A204.1 (cell line): ENCODE results near the gene KIF16B.
"Not testable (repeated sequence)": the region's sequence is repeated elsewhere in the genome, so short reads cannot be mapped to it uniquely, and the experiment has no call there.

ENCODE experiments used
- FAIRE-seq: peaks from 2 replicates; lab custom pipeline; 2012; peaks lifted over from hg19 to GRCh38; lab: Jason Lieb, UNC

KIF16B gene

GRCh38 chr20:16284385-16285100 lies 288.7 kb downstream of the KIF16B start:
- FAIRE-seq, result no peak

GRCh38 chr20:16283978-16284377 lies 289.3 kb downstream of the KIF16B start:
- no peak for FAIRE-seq

GRCh38 chr20:16283307-16283706 lies 289.9 kb downstream of the KIF16B start:
- no peak for FAIRE-seq

GRCh38 chr20:16280219-16280618 lies 293.0 kb downstream of the KIF16B start:
- FAIRE-seq, result no peak

- FAIRE-seq, result no peak
Measured at GRCh38 chr20:16279320-16279719, 293.9 kb downstream of the KIF16B start.

- no peak for FAIRE-seq
Measured at GRCh38 chr20:16273812-16274555, 299.3 kb downstream of the KIF16B start.

DNA sequence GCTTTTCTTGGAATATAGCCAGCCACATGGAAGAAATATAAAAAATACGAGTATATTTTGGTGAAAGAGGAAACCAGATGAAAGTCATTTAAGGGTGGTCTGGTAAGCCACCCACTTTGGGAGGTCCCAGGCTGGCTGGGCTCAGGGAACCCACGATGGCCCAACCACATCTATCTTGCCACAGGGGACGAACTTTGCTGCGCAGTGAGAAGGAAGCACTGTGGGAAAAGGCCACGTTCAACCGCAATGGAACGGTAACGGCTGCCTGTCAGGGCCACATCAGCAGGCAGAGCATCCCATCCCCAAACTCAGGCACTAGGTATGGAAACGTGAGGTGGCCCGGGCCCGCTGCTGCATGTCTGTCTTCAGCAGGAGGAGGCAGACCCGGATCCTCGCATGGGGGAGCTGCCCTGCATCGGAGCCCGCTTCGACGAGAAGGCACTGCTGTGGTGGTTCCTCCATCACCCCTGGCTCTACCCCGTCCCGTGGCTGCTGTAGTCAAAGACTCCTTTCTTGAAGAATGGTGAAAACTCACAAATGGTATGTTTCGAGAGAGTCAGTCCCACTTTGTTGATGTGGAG lies 300.4 kb downstream of the KIF16B start:
- FAIRE-seq, result no peak

DNA sequence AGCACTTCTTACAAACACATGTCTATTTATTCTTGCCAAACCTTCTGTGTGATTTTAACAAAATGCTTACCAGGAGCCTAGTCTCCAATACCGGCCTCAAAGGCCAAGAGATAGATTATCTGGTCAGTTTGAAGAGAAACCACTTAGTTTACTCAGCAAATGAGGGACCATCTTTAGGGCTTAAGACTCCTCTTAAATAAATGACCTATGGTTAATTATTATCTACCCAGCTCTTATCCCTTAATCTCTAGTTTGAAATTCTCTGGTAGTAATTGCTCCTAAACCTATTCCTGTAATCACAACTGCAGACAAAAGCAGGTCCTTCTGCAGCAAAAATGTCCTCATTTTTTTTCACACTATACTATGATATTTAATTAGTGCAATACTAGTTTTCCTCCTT lies 301.8 kb downstream of the KIF16B start:
- no peak for FAIRE-seq

- no peak for FAIRE-seq
Measured at GRCh38 chr20:16270989-16271388, 302.3 kb downstream of the KIF16B start.

GRCh38 chr20:16270314-16270931 lies 302.8 kb downstream of the KIF16B start:
- FAIRE-seq, result no peak

DNA sequence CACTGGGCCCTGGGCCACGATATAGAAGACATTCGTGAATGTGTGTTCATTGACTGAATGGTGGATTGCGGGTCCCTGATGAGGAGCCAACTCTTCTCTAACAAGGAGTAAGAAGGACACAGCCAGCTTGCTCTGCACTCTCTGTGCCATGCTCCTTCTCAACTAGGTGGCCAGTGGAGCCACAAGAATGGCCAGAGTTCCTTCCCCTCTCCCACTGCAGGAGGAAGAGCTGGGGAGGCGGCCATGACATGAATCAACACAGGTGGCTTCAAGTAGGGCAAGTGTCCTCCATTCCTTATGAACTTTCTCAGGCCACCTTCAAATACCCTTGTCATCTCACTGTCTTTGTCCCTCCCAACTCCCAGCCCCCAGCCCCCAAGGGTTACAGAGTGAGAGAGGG lies 305.7 kb downstream of the KIF16B start:
- no peak for FAIRE-seq

DNA sequence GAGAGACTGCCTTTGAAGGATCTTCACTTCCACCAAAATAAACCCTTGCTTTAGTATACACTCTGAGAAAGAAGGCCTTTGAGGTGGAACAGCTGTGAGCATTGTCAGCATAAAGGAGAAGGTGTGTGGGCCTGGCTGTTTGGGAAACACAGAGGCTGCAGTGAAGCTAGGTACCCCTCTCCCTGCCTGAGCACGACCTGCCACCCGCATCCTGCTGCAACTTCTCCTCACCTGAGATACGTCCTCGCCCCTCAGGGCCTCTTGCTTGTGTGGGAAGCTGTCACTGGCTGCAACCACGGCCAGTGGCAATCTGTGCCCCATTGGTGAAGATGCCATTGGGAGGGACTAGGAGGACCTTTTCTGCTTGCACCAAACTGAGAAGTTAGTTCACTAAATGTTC lies 307.9 kb downstream of the KIF16B start:
- FAIRE-seq, result no peak

GRCh38 chr20:16263582-16263981 lies 309.7 kb downstream of the KIF16B start:
- no peak for FAIRE-seq

GRCh38 chr20:16262594-16262993 lies 310.7 kb downstream of the KIF16B start:
- FAIRE-seq, result no peak

- FAIRE-seq, result no peak
Measured at GRCh38 chr20:16261733-16262273, 311.4 kb downstream of the KIF16B start.

GRCh38 chr20:16260911-16261310 lies 312.3 kb downstream of the KIF16B start:
- FAIRE-seq, result no peak

DNA sequence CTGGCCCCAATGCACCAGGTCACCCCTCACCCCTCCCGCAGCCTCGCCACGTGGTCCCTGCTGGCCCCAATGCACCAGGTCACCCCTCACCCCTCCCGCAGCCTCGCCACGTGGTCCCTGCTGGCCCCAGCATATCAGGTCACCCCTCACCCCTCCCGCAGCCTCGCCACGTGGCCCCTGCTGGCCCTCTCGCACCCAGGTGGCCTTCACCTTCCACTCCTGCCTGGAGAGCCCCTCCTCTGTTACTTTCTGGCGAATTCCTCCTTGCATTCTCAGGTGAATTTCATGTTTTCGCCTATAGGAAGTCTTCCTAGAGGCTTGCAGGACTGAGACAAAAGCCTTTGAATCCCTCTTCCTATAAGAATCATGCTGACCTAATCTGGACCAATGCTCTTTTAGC lies 313.1 kb downstream of the KIF16B start:
- not testable (repeated sequence) for FAIRE-seq

DNA sequence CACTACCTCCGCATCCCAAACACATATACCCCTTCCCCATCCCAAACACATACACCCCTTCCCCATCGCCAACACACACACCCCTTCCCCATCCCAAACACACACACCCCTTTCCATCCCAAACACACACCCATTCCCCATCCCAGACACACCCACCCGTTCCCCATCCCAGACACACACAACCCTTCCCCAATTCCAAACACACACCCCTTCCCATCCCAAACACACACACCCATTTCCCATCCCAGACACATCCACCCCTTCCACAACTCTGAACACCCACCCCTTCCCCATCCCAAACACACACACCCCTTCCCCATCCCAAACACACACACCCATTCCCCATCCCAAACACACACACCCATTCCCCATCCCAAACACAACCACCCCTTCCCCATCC lies 314.5 kb downstream of the KIF16B start:
- FAIRE-seq, result no peak

DNA sequence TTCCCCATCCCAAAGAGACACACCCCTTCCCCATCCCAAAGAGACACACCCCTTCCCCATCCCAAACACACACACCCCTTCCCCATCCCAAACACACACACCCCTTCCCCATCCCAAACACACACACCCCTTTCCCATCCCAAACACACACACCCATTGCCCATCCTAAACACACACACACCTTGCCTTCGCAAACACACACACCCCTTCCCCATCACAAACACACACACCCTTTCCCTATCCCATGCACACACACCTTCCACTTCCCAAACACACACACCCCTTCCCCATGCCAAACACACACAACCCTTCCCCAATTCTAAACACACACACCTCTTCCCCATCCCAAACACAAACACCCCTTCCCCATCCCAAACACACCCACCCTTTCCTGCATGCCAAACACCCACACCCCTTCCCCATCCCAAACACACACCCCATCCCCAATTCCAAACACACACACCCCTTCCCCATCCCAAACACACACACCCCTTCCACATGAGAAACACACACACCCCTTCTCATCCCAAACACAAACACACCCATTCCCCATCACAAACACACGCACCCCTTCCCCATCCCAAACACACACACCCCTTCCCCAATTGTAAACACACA lies 315.3 kb downstream of the KIF16B start:
- FAIRE-seq, result no peak

- FAIRE-seq, result no peak
Measured at GRCh38 chr20:16257021-16257420, 316.2 kb downstream of the KIF16B start.

DNA sequence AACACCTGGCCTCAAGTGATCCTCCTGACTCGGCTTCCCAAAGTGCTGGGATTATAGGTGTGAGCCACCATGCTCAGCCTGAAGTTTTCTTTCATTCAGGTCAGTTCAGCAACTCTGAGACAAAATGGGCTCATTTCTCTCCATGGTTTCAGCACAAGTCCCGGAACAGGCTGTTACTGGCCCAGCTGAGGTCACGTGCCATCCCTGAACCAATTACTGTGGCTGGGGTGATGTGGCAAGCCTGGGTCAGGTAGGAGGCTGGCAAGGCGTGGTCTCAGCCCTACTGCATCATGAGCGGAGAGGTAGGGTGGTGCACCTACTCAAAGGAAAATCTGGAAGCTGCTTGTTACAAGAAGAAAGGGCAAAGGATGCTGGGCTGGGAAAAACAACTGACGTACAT lies 326.4 kb downstream of the KIF16B start:
- no peak for FAIRE-seq

DNA sequence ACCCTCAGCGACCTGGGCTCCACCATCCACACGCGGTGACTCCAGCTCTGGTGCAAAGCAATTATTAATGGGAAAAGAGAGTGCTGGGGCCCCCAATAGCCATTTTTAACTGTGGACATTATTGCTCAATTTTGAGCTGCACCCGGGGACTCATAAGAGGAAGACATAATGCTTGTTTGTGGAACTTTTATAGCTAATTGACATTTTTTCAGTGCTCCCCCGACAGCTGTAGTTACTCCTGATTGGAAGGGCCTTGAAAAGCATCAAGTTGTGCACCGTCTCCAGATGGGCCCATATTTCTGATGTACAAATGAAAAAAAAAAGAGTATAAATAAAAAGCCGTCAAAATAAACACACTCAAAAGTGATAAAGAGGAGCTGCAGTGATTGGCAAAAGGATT lies 327.0 kb downstream of the KIF16B start:
- no peak for FAIRE-seq
